ENCODE data around the gene NDUFV2. TPM values are rescaled to one million over a fixed set of nuclear protein-coding genes. Genes with fewer than 3 reads are reported as not detected.
A peak's percentile ranks its signal among the peaks of the same experiment; 100 is the strongest.

The NDUFV2 gene
- total and polyA plus RNA-seq, 2 of the 13 experiments (the other 11 are each of a cell fraction or from before 2014, with no cell fraction given), result 216 to 299 TPM

DNA sequence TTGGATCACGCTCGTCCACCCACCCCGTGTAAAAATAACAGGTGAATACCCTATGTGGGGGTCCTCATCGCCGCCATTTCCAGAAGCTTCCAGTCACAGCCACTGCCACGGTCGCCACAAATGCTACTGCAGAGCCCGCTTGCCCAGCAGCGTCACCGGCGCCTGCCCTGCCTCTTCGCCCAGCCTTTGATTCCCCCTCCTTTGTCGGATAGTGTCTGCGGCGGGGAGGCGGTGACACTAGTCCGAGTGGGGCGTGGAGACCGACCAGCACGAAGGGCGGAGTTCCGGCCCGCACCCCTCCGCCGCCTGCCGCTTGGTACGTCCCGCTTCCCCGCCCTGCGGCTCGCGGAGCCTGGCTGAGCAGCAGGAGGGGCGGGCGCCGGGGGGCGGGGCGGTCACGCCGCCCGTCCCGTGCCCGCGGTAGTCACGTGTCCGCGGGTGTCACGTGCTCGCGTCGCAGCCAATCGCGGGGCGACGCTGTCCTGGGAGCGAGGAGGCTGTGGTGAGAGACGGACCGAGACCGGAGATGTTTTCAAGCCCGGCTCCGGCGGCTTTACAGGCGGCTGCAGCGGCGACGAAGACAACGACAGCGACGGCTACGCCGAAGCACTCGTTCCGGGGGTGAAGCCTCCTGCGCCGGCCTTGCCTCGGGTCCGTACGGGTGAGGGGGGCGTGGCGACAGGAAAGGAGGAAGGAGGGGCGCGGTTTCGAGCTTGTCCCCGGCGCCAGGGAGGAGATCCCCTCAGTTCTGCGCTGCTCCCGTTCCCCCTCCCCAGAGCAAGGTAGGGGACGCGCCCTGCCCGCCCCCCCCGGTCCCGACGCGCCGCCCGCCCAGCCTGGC, 34.0 kb downstream of the NDUFV2 start, which contains the start of gene ANKRD12 (continued):
- TF ChIP-seq ZNF704 (CRISPR knock-in tag; IDR thresholded peaks at IDR 0.05; ENCODE audit: borderline replicate concordance), result no peak
- 0 out of 2 replicates have a peak, but pooled peaks have one; percentile 31 for TF ChIP-seq BCL3 (CRISPR knock-in tag; IDR thresholded peaks at IDR 0.05)
- TF ChIP-seq, protein P1, sequence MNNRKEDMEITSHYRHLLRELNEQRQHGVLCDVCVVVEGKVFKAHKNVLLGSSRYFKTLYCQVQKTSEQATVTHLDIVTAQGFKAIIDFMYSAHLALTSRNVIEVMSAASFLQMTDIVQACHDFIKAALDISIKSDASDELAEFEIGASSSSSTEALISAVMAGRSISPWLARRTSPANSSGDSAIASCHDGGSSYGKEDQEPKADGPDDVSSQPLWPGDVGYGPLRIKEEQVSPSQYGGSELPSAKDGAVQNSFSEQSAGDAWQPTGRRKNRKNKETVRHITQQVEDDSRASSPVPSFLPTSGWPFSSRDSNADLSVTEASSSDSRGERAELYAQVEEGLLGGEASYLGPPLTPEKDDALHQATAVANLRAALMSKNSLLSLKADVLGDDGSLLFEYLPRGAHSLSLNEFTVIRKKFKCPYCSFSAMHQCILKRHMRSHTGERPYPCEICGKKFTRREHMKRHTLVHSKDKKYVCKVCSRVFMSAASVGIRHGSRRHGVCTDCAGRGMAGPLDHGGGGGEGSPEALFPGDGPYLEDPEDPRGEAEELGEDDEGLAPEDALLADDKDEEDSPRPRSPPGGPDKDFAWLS (CRISPR knock-in tag; IDR thresholded peaks at IDR 0.05; ENCODE audit: borderline replicate concordance), result peak; percentile 77; the same call in 1 of the 2 replicates
- no peak for TF ChIP-seq ZFP1 (CRISPR knock-in tag; IDR thresholded peaks at IDR 0.05)
- no peak; the same call in 1 of the 2 replicates for TF ChIP-seq ZNF253 (CRISPR knock-in tag; IDR thresholded peaks at IDR 0.05; ENCODE audit: borderline replicate concordance)
- no peak for TF ChIP-seq GZF1 (CRISPR knock-in tag; IDR thresholded peaks at IDR 0.05)
- TF ChIP-seq ZSCAN29 (CRISPR knock-in tag; conservative IDR thresholded peaks at IDR 0.05), result peak; percentile 96
- no peak for TF ChIP-seq KLF13 (CRISPR knock-in tag; IDR thresholded peaks at IDR 0.05)
- TF ChIP-seq ZNF772 (CRISPR knock-in tag; IDR thresholded peaks at IDR 0.05), result peak; percentile 89
- no peak; the same call in 1 of the 2 replicates for TF ChIP-seq ZNF329 (CRISPR knock-in tag; IDR thresholded peaks at IDR 0.05; ENCODE audit: low read depth)
- TF ChIP-seq, protein P2, sequence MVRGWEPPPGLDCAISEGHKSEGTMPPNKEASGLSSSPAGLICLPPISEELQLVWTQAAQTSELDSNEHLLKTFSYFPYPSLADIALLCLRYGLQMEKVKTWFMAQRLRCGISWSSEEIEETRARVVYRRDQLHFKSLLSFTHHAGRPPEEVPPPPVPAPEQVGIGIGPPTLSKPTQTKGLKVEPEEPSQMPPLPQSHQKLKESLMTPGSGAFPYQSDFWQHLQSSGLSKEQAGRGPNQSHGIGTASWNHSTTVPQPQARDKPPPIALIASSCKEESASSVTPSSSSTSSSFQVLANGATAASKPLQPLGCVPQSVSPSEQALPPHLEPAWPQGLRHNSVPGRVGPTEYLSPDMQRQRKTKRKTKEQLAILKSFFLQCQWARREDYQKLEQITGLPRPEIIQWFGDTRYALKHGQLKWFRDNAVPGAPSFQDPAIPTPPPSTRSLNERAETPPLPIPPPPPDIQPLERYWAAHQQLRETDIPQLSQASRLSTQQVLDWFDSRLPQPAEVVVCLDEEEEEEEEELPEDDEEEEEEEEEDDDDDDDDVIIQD (CRISPR knock-in tag; IDR thresholded peaks at IDR 0.05; ENCODE audit: low read depth), result no peak
- TF ChIP-seq U2AF1 (optimal IDR thresholded peaks at IDR 0.05; ENCODE audit: low read depth, low read length), result no peak
- no peak for TF ChIP-seq ZNF12 (CRISPR knock-in tag; IDR thresholded peaks at IDR 0.05)
- TF ChIP-seq ZNF547 (CRISPR knock-in tag; IDR thresholded peaks at IDR 0.05), result no peak
- TF ChIP-seq ZNF607 (CRISPR knock-in tag; IDR thresholded peaks at IDR 0.05; ENCODE audit: borderline replicate concordance), result no peak; the same call in 1 of the 2 replicates
- peak; percentile 78; the same call in 1 of the 2 replicates for TF ChIP-seq ZNF383 (CRISPR knock-in tag; IDR thresholded peaks at IDR 0.05; ENCODE audit: borderline replicate concordance)
- TF ChIP-seq ZNF816 (CRISPR knock-in tag; IDR thresholded peaks at IDR 0.05; ENCODE audit: borderline replicate concordance), result no peak
- 0 out of 2 replicates have a peak, but pooled peaks have one; percentile 41 for TF ChIP-seq HOXD1 (CRISPR knock-in tag; IDR thresholded peaks at IDR 0.05)
- TF ChIP-seq ISL2 (CRISPR knock-in tag; IDR thresholded peaks at IDR 0.05), result peak; percentile 27; the same call in 1 of the 2 replicates
- peak; percentile 55; the same call in 1 of the 2 replicates for TF ChIP-seq ZNF792 (CRISPR knock-in tag; IDR thresholded peaks at IDR 0.05)
- no peak; the same call in 1 of the 2 replicates for TF ChIP-seq MXD4 (CRISPR knock-in tag; IDR thresholded peaks at IDR 0.05)
